Neuronal stem cell (in vitro differentiated cells): ENCODE measurements around the gene SH2D6.

Experiments
- DNase-seq: peaks from one replicate; pipeline ENCODE4 v3.0.0-alpha.2; 2013; ENCODE audit warnings: low spot score
- H2AFZ ChIP-seq: one replicate; pipeline ENCODE4 v1.6.1; 2013; ENCODE audit warnings: mild to moderate bottlenecking, low read length, inconsistent platforms
- H2AK5ac ChIP-seq: 2 replicates; pipeline ENCODE4 v1.6.1; 2013; ENCODE audit warnings: low read depth, mild to moderate bottlenecking, inconsistent platforms, low read length, moderate library complexity, mixed read lengths
- H2BK120ac ChIP-seq: 2 replicates; pipeline ENCODE4 v1.6.1; 2013; ENCODE audit warnings: low read depth, mild to moderate bottlenecking, inconsistent platforms, low read length, moderate library complexity, mixed read lengths
- H2BK12ac ChIP-seq: one replicate; pipeline ENCODE4 v1.6.1; 2013; ENCODE audit warnings: low read length, inconsistent platforms
- H2BK15ac ChIP-seq: 2 replicates; pipeline ENCODE4 v1.6.1; 2013; ENCODE audit warnings: mild to moderate bottlenecking, low read length, inconsistent platforms, mixed read lengths
- H2BK5ac ChIP-seq: one replicate; pipeline ENCODE4 v1.6.1; 2013; ENCODE audit warnings: inconsistent platforms, mild to moderate bottlenecking, low read length, moderate library complexity
- H3K14ac ChIP-seq: one replicate; pipeline ENCODE4 v1.6.1; 2013; ENCODE audit warnings: low read length, inconsistent platforms
- H3K18ac ChIP-seq: 2 replicates; pipeline ENCODE4 v1.6.1; 2013; ENCODE audit warnings: low read length, inconsistent platforms
- H3K23ac ChIP-seq: 2 replicates; pipeline ENCODE4 v1.6.1; 2013; ENCODE audit warnings: low read depth, mild to moderate bottlenecking, mixed read lengths, low read length, inconsistent platforms; ENCODE audit not compliant: poor library complexity
- H3K27ac ChIP-seq: replicated peaks from 3 replicates; pipeline ENCODE4 v1.5.1; 2013; ENCODE audit warnings: low read length, inconsistent platforms
- H3K27me3 ChIP-seq, 3 experiments: 2 replicates each; pipeline ENCODE4 v1.6.1; 2013; ENCODE audit warnings: low read length in 3 of 3, mild to moderate bottlenecking in 2 of 3, inconsistent platforms in 1 of 3, low read depth in 1 of 3, mixed read lengths in 1 of 3, moderate library complexity in 1 of 3; ENCODE audit not compliant: control insufficient read depth in 3 of 3, insufficient read depth in 3 of 3
- H3K36me3 ChIP-seq, 2 donors: replicated peaks in 1 of 2; 2 replicates each; pipeline ENCODE4 v1.6.1; 2013; ENCODE audit warnings: low read length in 2 of 2; ENCODE audit not compliant: control insufficient read depth in 2 of 2, insufficient read depth in 2 of 2
- H3K4ac ChIP-seq: 2 replicates; pipeline ENCODE4 v1.6.1; 2013; ENCODE audit warnings: inconsistent platforms, mild to moderate bottlenecking, low read length, moderate library complexity
- H3K4me1 ChIP-seq, 2 donors: 1 replicate in 1 of 2; 2 replicates in 1 of 2; pipeline ENCODE4 v1.6.1; 2013; ENCODE audit warnings: low read length in 2 of 2, low read depth in 1 of 2; ENCODE audit not compliant: control insufficient read depth in 2 of 2, insufficient read depth in 1 of 2
- H3K4me2 ChIP-seq: one replicate; pipeline ENCODE4 v1.6.1; 2013; ENCODE audit warnings: mild to moderate bottlenecking, low read length, inconsistent platforms; ENCODE audit not compliant: insufficient read depth, poor library complexity, severe bottlenecking
- H3K4me3 ChIP-seq, 2 donors: 2 replicates each; pipeline ENCODE4 v1.5.1; 2013; ENCODE audit warnings: low read length in 2 of 2, mild to moderate bottlenecking in 2 of 2, inconsistent platforms in 1 of 2, moderate library complexity in 1 of 2
- H3K79me1 ChIP-seq: one replicate; pipeline ENCODE4 v1.6.1; 2013; ENCODE audit warnings: low read depth, mild to moderate bottlenecking, inconsistent platforms, low read length, moderate library complexity
- H3K9ac ChIP-seq: one replicate; pipeline ENCODE4 v1.6.1; 2013; ENCODE audit warnings: mild to moderate bottlenecking, low read depth, low read length, inconsistent platforms; ENCODE audit not compliant: poor library complexity
- H3K9me3 ChIP-seq, 2 donors: replicated peaks in 1 of 2; 2 replicates each; pipeline versions ENCODE3 to v1.6.1; 2013; ENCODE audit warnings: low read length in 2 of 2, mild to moderate bottlenecking in 2 of 2, inconsistent platforms in 1 of 2, low read depth in 1 of 2, mixed read lengths in 1 of 2, moderate library complexity in 1 of 2; ENCODE audit not compliant: control insufficient read depth in 2 of 2, insufficient read depth in 1 of 2
- H4K8ac ChIP-seq: one replicate; pipeline ENCODE4 v1.6.1; 2013; ENCODE audit warnings: low read depth, mild to moderate bottlenecking, inconsistent platforms, low read length, moderate library complexity
- H4K91ac ChIP-seq: one replicate; pipeline ENCODE4 v1.6.1; 2013; ENCODE audit warnings: low read length, low read depth, mild to moderate bottlenecking, inconsistent platforms; ENCODE audit not compliant: poor library complexity
- WGBS, 2 donors: extraction: QIAGEN DNeasy Blood & Tissue Kit; methylation state at CpG; one replicate each; pipeline ENCODE4 v1.1.7; 2013; ENCODE audit warnings: missing lambda C conversion rate in 2 of 2, mixed read lengths in 1 of 2; ENCODE audit not compliant: insufficient read length in 2 of 2, insufficient replicate concordance in 1 of 2; ENCODE audit errors: extremely low coverage in 2 of 2; 5-methylcytosine and 5-hydroxymethylcytosine counted together

Gene SH2D6

DNA sequence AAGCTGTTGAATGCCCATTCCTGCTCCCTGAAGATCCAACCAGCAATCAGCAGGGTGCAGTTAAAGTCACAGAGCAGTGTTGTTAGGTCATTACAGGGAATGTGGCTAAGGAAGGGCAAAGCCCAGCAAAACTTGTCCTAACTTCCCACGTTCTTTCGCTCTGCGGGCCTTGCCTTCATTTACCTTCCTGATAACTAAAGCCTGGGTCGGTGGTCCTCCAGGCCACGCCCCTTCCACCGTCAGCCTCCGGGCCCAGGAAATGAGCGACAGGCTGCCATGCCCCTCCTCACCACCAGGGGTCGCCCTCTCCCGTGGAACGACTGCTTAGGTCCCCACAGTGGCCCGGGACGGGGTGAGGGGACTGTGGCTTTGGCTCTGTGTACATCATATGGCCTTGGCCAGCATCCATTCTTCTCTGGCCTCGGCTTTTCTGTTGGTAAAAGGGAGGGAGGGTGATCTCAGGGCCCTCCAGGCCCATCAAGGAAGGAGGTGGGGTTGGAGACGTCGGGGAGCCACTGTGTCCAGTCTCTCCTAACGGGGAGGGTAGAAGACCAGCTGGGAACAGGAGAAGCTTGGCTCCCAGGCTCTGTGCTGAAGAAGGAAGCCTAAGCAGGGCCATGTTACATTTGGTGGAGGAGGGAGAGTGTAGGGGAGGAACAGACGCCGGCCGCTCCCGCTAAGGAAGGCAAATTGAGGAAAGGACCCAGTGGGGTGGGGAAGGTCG, 2.2 kb downstream of the SH2D6 start:
- Histone ChIP-seq H3K27me3 (peaks cover 0 to 4% (median 0%) of the 10 kb centered on the region in 3 experiments), H3K9me3 (no peaks in the 10 kb centered on the region), H3K4me1 (peaks cover 11 to 13% of the 10 kb centered on the region in 2 donors), H3K18ac (peak overlapping the region; percentile 68), H3K36me3 (no peaks in the 10 kb centered on the region), H3K79me1 (no peaks in the 10 kb centered on the region), H3K4me2 (no peak overlapping the region), H4K8ac (peak overlapping the region; percentile 44), H2BK120ac (peak overlapping the region; percentile 78), H4K91ac (no peak overlapping the region), H3K4me3 (peak overlapping the region in 1 of 2 donors; percentile 7), H3K9ac (no peak overlapping the region), H3K23ac (peak overlapping the region; percentile 1), H3K14ac (no peak overlapping the region), H2BK12ac (no peak overlapping the region), H2AK5ac (peak overlapping the region; percentile 86), H2BK15ac (peak overlapping the region; percentile 72), H2BK5ac (peak overlapping the region; percentile 26), H3K4ac (no peak overlapping the region), H3K27ac (no peak overlapping the region), H2AFZ (peak overlapping the region; percentile 89)
- DNase-seq: peak; percentile 87
- no CpG with 5 or more reads among the region's 22 CpGs for WGBS, 2 donors

DNA sequence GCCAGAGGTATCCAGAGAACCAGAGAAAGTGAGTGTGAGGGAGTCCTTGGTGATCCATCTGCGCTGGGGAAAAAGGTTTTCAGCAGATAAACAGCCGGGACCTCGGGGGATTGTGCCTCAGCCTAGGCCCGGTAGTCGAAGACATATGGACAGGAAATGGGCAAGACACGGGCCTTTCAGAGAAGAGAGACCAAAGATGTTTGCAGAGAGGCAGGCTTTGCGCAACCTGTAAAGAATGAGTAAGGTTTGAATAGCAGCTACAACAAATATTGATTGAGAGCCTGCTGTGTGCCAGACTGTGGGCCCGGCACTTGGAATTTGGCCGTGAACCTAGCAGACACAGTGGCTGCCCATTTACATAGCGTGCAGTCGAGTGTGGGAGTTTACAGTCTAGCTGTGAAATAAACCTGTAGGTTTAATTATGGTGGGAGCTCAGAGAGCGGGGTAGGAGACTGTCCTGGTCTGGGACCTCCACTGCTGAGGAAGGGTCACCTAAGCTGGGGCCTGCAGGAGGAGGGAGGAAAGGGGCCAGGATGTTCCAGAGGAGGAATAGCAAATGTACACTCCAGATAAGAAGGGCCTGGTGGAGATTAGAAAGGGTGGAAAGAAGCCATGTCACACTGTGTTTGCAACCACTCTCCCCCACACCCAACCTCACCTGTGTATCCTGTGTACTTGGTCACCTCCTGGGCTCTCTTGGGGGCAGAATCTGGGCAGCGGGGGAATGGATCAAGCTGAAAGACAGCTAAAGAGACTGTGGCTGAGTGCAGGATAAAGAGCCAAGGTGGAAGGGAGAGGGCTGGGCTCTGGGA, 3.0 kb downstream of the SH2D6 start:
- Histone ChIP-seq H3K36me3 (no peaks in the 10 kb centered on the region), H2BK12ac (no peak overlapping the region), H3K4ac (no peak overlapping the region), H3K23ac (no peak overlapping the region), H3K9me3 (no peaks in the 10 kb centered on the region), H2AFZ (peak overlapping the region; percentile 89), H3K14ac (no peak overlapping the region), H2BK15ac (peak overlapping the region; percentile 72), H3K27me3 (peaks cover 0 to 8% (median 0%) of the 10 kb centered on the region in 3 experiments), H4K91ac (no peak overlapping the region), H2BK120ac (peak overlapping the region; percentile 78), H3K4me2 (no peak overlapping the region), H2BK5ac (peak overlapping the region; percentile 26), H3K4me3 (no peak overlapping the region), H3K79me1 (no peaks in the 10 kb centered on the region), H3K27ac (no peak overlapping the region), H4K8ac (peak overlapping the region; percentile 44), H3K18ac (peak overlapping the region; percentile 68), H2AK5ac (peak overlapping the region; percentile 86), H3K4me1 (peaks cover 11 to 13% of the 10 kb centered on the region in 2 donors), H3K9ac (no peak overlapping the region)
- DNase-seq: no peak
- no CpG with 5 or more reads among the region's 13 CpGs for WGBS, 2 donors

GRCh38 chr2:85422072-85422457, 3.6 kb downstream of the SH2D6 start:
- Histone ChIP-seq H3K36me3 (no peaks in the 10 kb centered on the region), H3K23ac (no peak overlapping the region), H3K4me2 (no peak overlapping the region), H2AK5ac (no peak overlapping the region), H3K14ac (no peak overlapping the region), H3K18ac (no peak overlapping the region), H4K91ac (no peak overlapping the region), H3K4me1 (peaks cover 11 to 13% of the 10 kb centered on the region in 2 donors), H4K8ac (no peak overlapping the region), H2AFZ (no peak overlapping the region), H3K27ac (no peak overlapping the region), H3K79me1 (no peaks in the 10 kb centered on the region), H2BK5ac (no peak overlapping the region), H3K27me3 (peaks cover 0 to 8% (median 0%) of the 10 kb centered on the region in 3 experiments), H3K4me3 (no peak overlapping the region), H3K4ac (no peak overlapping the region), H3K9me3 (no peaks in the 10 kb centered on the region), H2BK15ac (no peak overlapping the region), H2BK12ac (no peak overlapping the region), H2BK120ac (no peak overlapping the region), H3K9ac (no peak overlapping the region)
- DNase-seq: no peak
- whole genome bisulfite sequencing, 2 donors: no CpG with 5 or more reads among the region's 2 CpGs

DNA sequence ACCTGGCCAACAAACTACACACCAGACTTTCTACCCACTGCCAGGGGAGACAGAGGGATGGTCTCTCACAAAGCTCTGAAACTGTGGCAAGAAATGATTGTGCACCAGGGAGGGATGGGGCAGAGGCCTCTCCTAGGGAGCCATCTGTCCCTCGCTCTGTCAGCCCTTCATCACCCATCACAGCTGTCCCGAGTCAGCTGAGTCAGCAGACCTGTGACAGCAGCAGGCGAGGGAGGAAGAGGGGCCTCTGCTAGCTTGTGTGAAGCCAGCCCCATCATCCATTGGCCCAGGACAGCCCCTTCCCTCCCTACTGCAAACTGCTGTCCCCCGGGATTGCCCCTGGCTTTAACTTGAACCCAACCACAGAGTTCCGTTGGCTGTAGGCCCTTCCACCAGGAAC, 5.0 kb downstream of the SH2D6 start:
- Histone ChIP-seq H3K4me1 (peaks cover 10 to 18% of the 10 kb centered on the region in 2 donors), H3K4me2 (no peak overlapping the region), H3K36me3 (no peaks in the 10 kb centered on the region), H3K9ac (peak overlapping the region; percentile 34), H2BK120ac (no peak overlapping the region), H2BK15ac (no peak overlapping the region), H3K79me1 (no peaks in the 10 kb centered on the region), H4K91ac (no peak overlapping the region), H3K23ac (no peak overlapping the region), H3K4ac (no peak overlapping the region), H3K4me3 (no peak overlapping the region), H2AFZ (peak overlapping the region; percentile 24), H3K18ac (peak overlapping the region; percentile 41), H2AK5ac (peak overlapping the region; percentile 53), H2BK12ac (no peak overlapping the region), H3K27me3 (peaks cover 0 to 8% (median 0%) of the 10 kb centered on the region in 3 experiments), H3K14ac (no peak overlapping the region), H2BK5ac (no peak overlapping the region), H3K9me3 (no peaks in the 10 kb centered on the region), H3K27ac (no peak overlapping the region), H4K8ac (no peak overlapping the region)
- WGBS, 2 donors: no CpG with 5 or more reads among the region's 5 CpGs
- DNase-seq: no peak
